Glomerular visceral epithelial cell (primary cell): ENCODE data around the gene TCAP.
A peak's percentile ranks its signal among the peaks of the same experiment; 100 is the strongest.

Experiments
- DNase-seq: peaks from one replicate; pipeline ENCODE4 v3.0.0-alpha.2; 2016; ENCODE audit errors: extremely low spot score

TCAP gene

GRCh38 chr17:39666601-39667261 lies 1.6 kb downstream of the TCAP start:
- DNase-seq = no peak

GRCh38 chr17:39667262-39667944 lies 2.3 kb downstream of the TCAP start:
- no peak for DNase-seq

GRCh38 chr17:39667945-39668924 lies 3.1 kb downstream of the TCAP start, which contains the start of gene PNMT:
Gene PNMT, plus strand, starts transcription at chr17:39668453. Its CDS starts 23 bp downstream, at chr17:39668476.
- DNase-seq = peak; percentile 46

- no peak for DNase-seq
These were observed 5.0 kb downstream of the TCAP start for GRCh38 chr17:39669897-39670735.

GRCh38 chr17:39670746-39671145 lies 5.6 kb downstream of the TCAP start:
- no peak for DNase-seq

- no peak for DNase-seq
These were observed 6.7 kb downstream of the TCAP start for GRCh38 chr17:39671651-39672521.

- DNase-seq = no peak
These were observed 7.6 kb downstream of the TCAP start for GRCh38 chr17:39672522-39673334.

- no peak for DNase-seq
These were observed 8.4 kb downstream of the TCAP start for GRCh38 chr17:39673335-39674081.

GRCh38 chr17:39674179-39674578 lies 9.0 kb downstream of the TCAP start:
- DNase-seq = no peak

GRCh38 chr17:39674702-39675389 lies 9.7 kb downstream of the TCAP start:
- DNase-seq = no peak

- no peak for DNase-seq
These were observed 10.4 kb downstream of the TCAP start for GRCh38 chr17:39675390-39676082.

GRCh38 chr17:39676198-39676819 lies 11.2 kb downstream of the TCAP start:
- DNase-seq = peak; percentile 39

GRCh38 chr17:39677072-39677471 lies 11.9 kb downstream of the TCAP start:
- DNase-seq = no peak

- DNase-seq = no peak
These were observed 12.6 kb downstream of the TCAP start for GRCh38 chr17:39677542-39678339.

GRCh38 chr17:39678340-39679116 lies 13.4 kb downstream of the TCAP start:
- DNase-seq = no peak
